Endothelial cell (in vitro differentiated cells): ENCODE measurements around the gene COL4A6. TPM values are rescaled to one million over a fixed set of nuclear protein-coding genes. Genes with fewer than 3 reads are reported as not detected.

Experiments
- DNase-seq: peaks from one replicate; pipeline ENCODE4 v3.0.0; 2021; ENCODE audit warnings: low spot score
- H3K27ac Mint-ChIP-seq: one replicate; pipeline ENCODE4 v1.8.0; 2021; ENCODE audit warnings: mixed read lengths, inconsistent platforms; ENCODE audit not compliant: unreplicated experiment
- H3K27me3 Mint-ChIP-seq: one replicate; pipeline ENCODE4 v1.8.0; 2021; ENCODE audit warnings: mild to moderate bottlenecking, moderate library complexity, mixed read lengths, inconsistent platforms; ENCODE audit not compliant: unreplicated experiment
- H3K36me3 Mint-ChIP-seq: one replicate; pipeline ENCODE4 v1.8.0; 2021; ENCODE audit warnings: mild to moderate bottlenecking, low read depth, mixed read lengths, inconsistent platforms; ENCODE audit not compliant: unreplicated experiment
- H3K4me1 Mint-ChIP-seq: one replicate; pipeline ENCODE4 v1.8.0; 2021; ENCODE audit warnings: mild to moderate bottlenecking, mixed read lengths, inconsistent platforms; ENCODE audit not compliant: unreplicated experiment
- H3K4me3 Mint-ChIP-seq: one replicate; pipeline ENCODE4 v1.8.0; 2021; ENCODE audit warnings: mild to moderate bottlenecking, mixed read lengths, inconsistent platforms; ENCODE audit not compliant: unreplicated experiment
- H3K9me3 Mint-ChIP-seq: one replicate; pipeline ENCODE4 v1.8.0; 2021; ENCODE audit warnings: mixed read lengths, inconsistent platforms; ENCODE audit not compliant: unreplicated experiment
- CTCF ChIP-seq: fragments of 200-600 bp; sonication (generic); IDR thresholded peaks from one replicate; pipeline ENCODE4 v1.5.0; 2021; ENCODE audit warnings: antibody characterized with exemption; ENCODE audit not compliant: unreplicated experiment
- total RNA-seq: library from RNA; stranded (reverse); fragmentation: NEBNext Ultra II Directional; extraction: Animal tissue kit (Norgen Biotek cat#: 25700); gene quantifications from one replicate; pipeline ENCODE4 v1.2.1, GENCODE V29; 2021; ENCODE audit not compliant: unreplicated experiment

The COL4A6 gene
- total RNA-seq, 1 donor from 2014 or later, result 10.5 TPM

GRCh38 chrX:108216919-108217571, 221.2 kb downstream of the COL4A6 start:
- H3K4me1 Mint-ChIP-seq, result no peaks in the 10 kb centered on the region
- H3K27me3 Mint-ChIP-seq, result no peaks in the 10 kb centered on the region
- DNase-seq, result no peak
- no peaks in the 10 kb centered on the region for H3K36me3 Mint-ChIP-seq
- no peak overlapping the region for H3K4me3 Mint-ChIP-seq
- no peak overlapping the region for H3K27ac Mint-ChIP-seq
- no peaks in the 10 kb centered on the region for H3K9me3 Mint-ChIP-seq
- TF ChIP-seq CTCF, result no peak

GRCh38 chrX:108216405-108216804, 221.8 kb downstream of the COL4A6 start:
- Mint-ChIP-seq H3K4me1 (no peaks in the 10 kb centered on the region), H3K36me3 (no peaks in the 10 kb centered on the region), H3K9me3 (no peaks in the 10 kb centered on the region), H3K27me3 (no peaks in the 10 kb centered on the region), H3K27ac (no peak overlapping the region), H3K4me3 (no peak overlapping the region)
- no peak for DNase-seq
- TF ChIP-seq CTCF, result no peak

GRCh38 chrX:108211301-108211700, 226.9 kb downstream of the COL4A6 start:
- peaks cover 8% of the 10 kb centered on the region for H3K4me1 Mint-ChIP-seq
- H3K4me3 Mint-ChIP-seq, result no peak overlapping the region
- no peak for TF ChIP-seq CTCF
- no peaks in the 10 kb centered on the region for H3K9me3 Mint-ChIP-seq
- no peak for DNase-seq
- H3K27me3 Mint-ChIP-seq, result no peaks in the 10 kb centered on the region
- H3K27ac Mint-ChIP-seq, result no peak overlapping the region
- H3K36me3 Mint-ChIP-seq, result no peaks in the 10 kb centered on the region

- no peak overlapping the region for H3K4me3 Mint-ChIP-seq
- no peak for TF ChIP-seq CTCF
- no peaks in the 10 kb centered on the region for H3K9me3 Mint-ChIP-seq
- peaks cover 2% of the 10 kb centered on the region for H3K27me3 Mint-ChIP-seq
- no peaks in the 10 kb centered on the region for H3K36me3 Mint-ChIP-seq
- peaks cover 13% of the 10 kb centered on the region for H3K4me1 Mint-ChIP-seq
- no peak for DNase-seq
- no peak overlapping the region for H3K27ac Mint-ChIP-seq
Measured at GRCh38 chrX:108209006-108209554, 229.1 kb downstream of the COL4A6 start.

GRCh38 chrX:108203540-108203939, 234.7 kb downstream of the COL4A6 start:
- H3K4me3 Mint-ChIP-seq, result no peak overlapping the region
- H3K27ac Mint-ChIP-seq, result no peak overlapping the region
- H3K27me3 Mint-ChIP-seq, result peaks cover 2% of the 10 kb centered on the region
- H3K9me3 Mint-ChIP-seq, result no peaks in the 10 kb centered on the region
- H3K36me3 Mint-ChIP-seq, result no peaks in the 10 kb centered on the region
- no peak for TF ChIP-seq CTCF
- peaks cover 14% of the 10 kb centered on the region for H3K4me1 Mint-ChIP-seq
- DNase-seq, result no peak
